HepG2 (cell line): ENCODE data around the gene SNF8. TPM values are rescaled to one million over a fixed set of nuclear protein-coding genes. Genes with fewer than 3 reads are reported as not detected.

ENCODE experiments used
- ATAC-seq: fragments of 200-7000 bp; cut with Tn5 transposase; 3 replicates; pipeline ENCODE4 v1.9.1; 2020; ENCODE audit warnings: mild to moderate bottlenecking, moderate library complexity
- BruUV-seq: library from RNA; stranded (reverse); fragments of 400-500 nt; replicated peaks from 2 replicates; lab custom pipeline; 2021; lab: Mats Ljungman, UMichigan
- CTCF ChIA-PET: fragments of 300-600 bp; formaldehyde crosslinking; extraction: SDS; loops from one replicate; lab custom pipeline; 2021; ENCODE audit warnings: low total read pairs, inconsistent platforms, low intra/inter-chr PET ratio; lab: Yijun Ruan, JAX
- POLR2A ChIA-PET: fragments of 350-600 bp; sonication (Branson Sonifier 250); formaldehyde crosslinking; loops from one replicate; lab custom pipeline; 2020; ENCODE audit warnings: antibody characterized with exemption, inconsistent platforms; lab: Yijun Ruan, JAX
- DNase-seq: peaks from one replicate; pipeline ENCODE4 v3.0.0-alpha.2; 2015; ENCODE audit warnings: low spot score
- FAIRE-seq: peaks from 3 replicates; lab custom pipeline; 2011; peaks lifted over from hg19 to GRCh38; lab: Jason Lieb, UNC
- H2AFZ ChIP-seq: one replicate; pipeline ENCODE4 v1.6.1; 2011; ENCODE audit warnings: low read length, inconsistent platforms
- H3K27ac ChIP-seq: fragments of 300-600 bp; 3 replicates; pipeline ENCODE4 v1.8.0; 2011; ENCODE audit warnings: mixed run types, mild to moderate bottlenecking, mixed read lengths, low read length, inconsistent platforms; ENCODE audit not compliant: insufficient read depth; ENCODE audit errors: extremely low read length
- H3K27me3 ChIP-seq, 2 experiments: fragments of 200-600 bp in 1 of 2; 2 replicates in 1 of 2; 3 replicates in 1 of 2; pipeline versions ENCODE4 v1.6.0 to v1.8.0; 2011; ENCODE audit warnings: low read length in 2 of 2, mild to moderate bottlenecking in 2 of 2, moderate library complexity in 2 of 2, inconsistent platforms in 1 of 2; ENCODE audit not compliant: insufficient read depth in 2 of 2, control insufficient read depth in 1 of 2
- H3K36me3 ChIP-seq, 2 experiments: fragments of 200-600 bp in 1 of 2; replicated peaks in 1 of 2; 2 replicates in 1 of 2; 3 replicates in 1 of 2; pipeline versions ENCODE4 v1.5.1 to v1.8.0; 2011; ENCODE audit warnings: low read length in 2 of 2, inconsistent platforms in 1 of 2; ENCODE audit not compliant: insufficient read depth in 2 of 2, control insufficient read depth in 1 of 2
- H3K4me1 ChIP-seq: 2 replicates; pipeline ENCODE4 v1.5.1; 2012; ENCODE audit warnings: low read length, inconsistent platforms; ENCODE audit not compliant: insufficient read depth
- H3K4me2 ChIP-seq: 2 replicates; pipeline ENCODE4 v1.6.0; 2011; ENCODE audit warnings: low read depth, low read length, inconsistent platforms
- H3K4me3 ChIP-seq, 3 experiments: fragments of 200-600 bp in 1 of 3; sonication (generic), shearing (Covaris generic) in 1 of 3; replicated peaks in 1 of 3; 2 replicates each; pipeline ENCODE4 v1.5.1; 2011 to 2016; ENCODE audit warnings: low read length in 3 of 3, inconsistent platforms in 2 of 3, low read depth in 2 of 3, mild to moderate bottlenecking in 2 of 3, control low read depth in 1 of 3, mixed read lengths in 1 of 3; ENCODE audit not compliant: insufficient read depth in 1 of 3
- H3K79me2 ChIP-seq: one replicate; pipeline ENCODE4 v1.6.1; 2011; ENCODE audit warnings: low read length, inconsistent platforms; ENCODE audit not compliant: insufficient read depth
- H3K9ac ChIP-seq: 2 replicates; pipeline ENCODE4 v1.6.0; 2011; ENCODE audit warnings: mild to moderate bottlenecking, low read depth, low read length, inconsistent platforms; ENCODE audit not compliant: insufficient read depth
- H3K9me3 ChIP-seq: 2 replicates; pipeline ENCODE4 v1.5.1; 2012; ENCODE audit warnings: mild to moderate bottlenecking, low read length
- H4K20me1 ChIP-seq: 2 replicates; pipeline ENCODE4 v1.6.0; 2011; ENCODE audit warnings: inconsistent platforms, mild to moderate bottlenecking, low read length, moderate library complexity; ENCODE audit not compliant: insufficient read depth
- BHLHE40 ChIP-seq: IDR thresholded peaks from 2 replicates; pipeline ENCODE4 v1.6.1; 2011; ENCODE audit warnings: low read length, improper control_type of control experiment
- ELF3 ChIP-seq: IDR thresholded peaks from 2 replicates; pipeline ENCODE4 v1.6.1; 2016; ENCODE audit warnings: missing genetic modification reagents, missing compliant biosample characterization
- MIER3 ChIP-seq: IDR thresholded peaks from 2 replicates; pipeline ENCODE4 v1.6.1; 2016; ENCODE audit warnings: missing compliant biosample characterization, borderline replicate concordance
- NR1H2 ChIP-seq: sonication (generic); formaldehyde crosslinking; IDR thresholded peaks from 2 replicates; pipeline ENCODE4 v1.8.1; 2022; ENCODE audit warnings: low read depth, missing genetic modification reagents, borderline replicate concordance
- PHF21A ChIP-seq: sonication (generic); formaldehyde crosslinking; IDR thresholded peaks from 2 replicates; pipeline ENCODE4 v1.5.0; 2020; ENCODE audit warnings: mild to moderate bottlenecking, missing genetic modification reagents
- POLR2A ChIP-seq, 2 experiments: IDR thresholded peaks; 2 replicates each; pipeline ENCODE4 v1.6.1; 2011; ENCODE audit warnings: low read depth in 2 of 2, low read length in 2 of 2, mild to moderate bottlenecking in 1 of 2, moderate library complexity in 1 of 2; ENCODE audit not compliant: insufficient read depth in 1 of 2
- PPARG ChIP-seq: conservative IDR thresholded peaks from 2 replicates; pipeline ENCODE4 v1.6.1; 2016; ENCODE audit warnings: missing biosample characterization, missing genetic modification reagents
- RFX1 ChIP-seq: fragments of 450-650 bp; IDR thresholded peaks from 2 replicates; pipeline ENCODE4 v1.6.1; 2017
- RFX3 ChIP-seq: IDR thresholded peaks from 2 replicates; pipeline ENCODE4 v1.6.1; 2016; ENCODE audit warnings: missing biosample characterization, missing genetic modification reagents
- ZFP1 ChIP-seq: IDR thresholded peaks from 2 replicates; pipeline ENCODE4 v1.6.1; 2016
- ZMYM4 ChIP-seq: sonication (generic); formaldehyde crosslinking; IDR thresholded peaks from 2 replicates; pipeline ENCODE4 v1.8.1; 2023; ENCODE audit warnings: mild to moderate bottlenecking, missing genetic modification reagents
- WGBS: methylation state at CpG from one replicate; pipeline ENCODE4 v1.1.6; 2017; ENCODE audit warnings: low lambda C conversion rate; 5-methylcytosine and 5-hydroxymethylcytosine counted together
- in situ Hi-C: cut with HindIII; loops from 2 replicates; pipeline ENCODE4 v1.10.0; 2017; ENCODE audit warnings: low pct_unique_long_range_greater_than_20kb; ENCODE audit not compliant: extremely low pct_ligation_motif_present
- intact Hi-C: fragments of 100-400 bp; cut with micrococcal nuclease; formaldehyde crosslinking; loops from one replicate; pipeline ENCODE4 v1.10.0; 2022; ENCODE audit not compliant: unreplicated experiment
- polyA plus RNA-seq, 8 experiments: library from polyadenylated mRNA; depleted of rRNA in 3 of 8; stranded (reverse) in 7 of 8; unstranded in 1 of 8; fragments of >200 nt; fragmentation: Illumina TruSeq in 4 of 8; extraction: Trizol in 4 of 8; gene quantifications; 2 replicates each; pipeline versions ENCODE4 v1.2.1 to v1.2.3, GENCODE V29; 2011 to 2016; ENCODE audit warnings: low read depth in 4 of 8, missing spikeins in 1 of 8, mixed read lengths in 1 of 8; ENCODE audit not compliant: insufficient read depth in 1 of 8
- total RNA-seq, 5 experiments: library from RNA; depleted of rRNA; stranded (reverse); fragments of >200 nt; fragmentation: Illumina TruSeq; extraction: Trizol; gene quantifications; 2 replicates each; pipeline ENCODE4 v1.2.3, GENCODE V29; 2016; ENCODE audit warnings: low read depth in 1 of 5

The SNF8 gene
- total and polyA plus RNA-seq, 2 of the 13 experiments (the other 11 are each of a cell fraction or from before 2014, with no cell fraction given): 114 to 153 TPM

DNA sequence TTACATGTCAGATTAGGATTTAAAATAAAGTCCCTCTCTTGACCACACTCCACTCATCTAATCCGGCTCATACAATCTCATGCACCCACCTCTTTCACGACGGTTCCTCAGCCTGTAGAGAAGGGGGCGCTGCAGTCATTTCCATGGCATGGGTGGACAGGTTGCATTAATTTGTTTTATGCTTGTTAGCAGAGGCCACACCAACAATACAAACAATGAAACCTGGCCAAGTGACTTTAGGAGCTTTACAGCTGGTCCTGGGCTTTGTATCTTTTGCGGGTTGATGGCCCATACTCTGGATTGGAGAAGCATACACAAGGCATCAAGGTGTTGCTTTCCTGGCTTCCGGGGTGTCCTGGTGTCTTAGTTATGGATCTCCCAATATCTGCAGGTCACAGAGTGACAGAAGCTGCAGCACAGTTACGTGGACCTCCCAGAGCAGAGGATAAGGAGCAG lies 9.7 kb upstream of the SNF8 start (continued):
- TF ChIP-seq MIER3 (CRISPR knock-in tag) (peak; percentile 61; the same call in 1 of the 2 replicates), POLR2A (IDR thresholded peaks at IDR 0.05; ENCODE audit: insufficient read depth in 1 of 2, low read depth in 2 of 2, low read length in 2 of 2) (no peak), ZMYM4 (CRISPR knock-in tag) (peak; percentile 59; the same call in 1 of the 2 replicates), ELF3 (CRISPR knock-in tag) (peak; percentile 53; the same call in 1 of the 2 replicates)

DNA sequence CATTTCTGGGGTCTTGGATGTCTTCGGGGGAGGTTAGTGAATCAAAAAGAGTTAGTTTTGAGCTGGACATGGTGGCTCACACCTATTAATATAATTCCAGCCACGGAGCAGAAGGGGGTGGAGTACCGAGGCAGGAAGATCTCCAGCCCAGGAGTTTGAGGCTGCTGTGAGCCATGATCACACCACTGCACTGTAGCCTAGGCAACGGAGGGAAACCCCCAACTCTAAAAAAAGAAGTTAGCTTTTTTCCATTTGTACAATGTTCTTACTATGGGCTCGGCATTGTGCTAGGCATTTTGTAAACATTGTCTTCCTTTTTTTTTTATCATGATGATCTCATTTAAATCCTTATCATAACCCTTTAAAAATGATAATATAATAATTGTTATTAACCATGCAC lies 8.3 kb upstream of the SNF8 start:
- FAIRE-seq (no peak), ATAC-seq (no peak), DNase-seq (no peak)
- no peaks in the 10 kb centered on the region for H3K27me3 ChIP-seq
- no peaks in the 10 kb centered on the region for H3K36me3 ChIP-seq
- ChIA-PET CTCF (interaction anchor here (2.1 kb wide), 1 partner anchor 79 kb away, joined by 12 read pairs; no protein-coding TSS in a partner anchor), POLR2A (interaction anchor here (1.1 to 4.1 kb wide), 3 partner anchors 8 to 19 kb away, joined by 5 to 27 read pairs (median 21); partner anchors contain the start of gene SNF8)
- H3K4me3 ChIP-seq: no peak overlapping the region
- peak overlapping the region; percentile 51 for H3K4me2 ChIP-seq
- intact Hi-C loops: no loop called here
- H2AFZ ChIP-seq: peak overlapping the region; percentile 20
- BruUV-seq: no TSS peak
- no peaks in the 10 kb centered on the region for H4K20me1 ChIP-seq
- in situ Hi-C loops: loop anchor here (5.0 kb wide), 1 partner anchor 69 kb away; no protein-coding TSS in a partner anchor
- H3K79me2 ChIP-seq: no peaks in the 10 kb centered on the region
- no peak overlapping the region for H3K9ac ChIP-seq
- H3K27ac ChIP-seq: no peak overlapping the region
- no peaks in the 10 kb centered on the region for H3K9me3 ChIP-seq
- 22% methylated on average over 5 of the region's 5 CpGs for WGBS
- peaks cover 33% of the 10 kb centered on the region for H3K4me1 ChIP-seq
- TF ChIP-seq PPARG (CRISPR knock-in tag): no peak
- no peak for TF ChIP-seq BHLHE40
- no peak for TF ChIP-seq NR1H2 (CRISPR knock-in tag)
- no peak for TF ChIP-seq ZFP1 (CRISPR knock-in tag)
- TF ChIP-seq RFX3: peak; percentile 58; the same call in 1 of the 2 replicates
- no peak for TF ChIP-seq PHF21A
- peak; percentile 30; the same call in 1 of the 2 replicates for TF ChIP-seq RFX1
